DOHH2 (cell line): ENCODE measurements around the gene TMEM45A.

Experiments used
- CTCF ChIP-seq: fragments of 200-600 bp; sonication (generic); IDR thresholded peaks from one replicate; pipeline ENCODE4 v1.5.1; 2014; ENCODE audit warnings: antibody characterized with exemption, mild to moderate bottlenecking, low read depth, low read length; ENCODE audit not compliant: poor library complexity, severe bottlenecking
- EZH2phosphoT487 ChIP-seq: fragments of 200-600 bp; sonication (generic); IDR thresholded peaks from 2 replicates; pipeline ENCODE4 v1.6.1; 2017; ENCODE audit warnings: borderline replicate concordance, mild to moderate bottlenecking, antibody characterized with exemption, low read length, moderate library complexity, mixed read lengths

GRCh38 chr3:100575704-100576103, 83.3 kb downstream of the TMEM45A start:
- TF ChIP-seq CTCF, result no peak
- no peak for TF ChIP-seq EZH2phosphoT487
